GDM1 (cell line): ENCODE data around the gene RBPJL.

Experiments
- DNase-seq: peaks from one replicate; lab custom pipeline; 2025; lab: John Stamatoyannopoulos, UW

Gene RBPJL

DNA sequence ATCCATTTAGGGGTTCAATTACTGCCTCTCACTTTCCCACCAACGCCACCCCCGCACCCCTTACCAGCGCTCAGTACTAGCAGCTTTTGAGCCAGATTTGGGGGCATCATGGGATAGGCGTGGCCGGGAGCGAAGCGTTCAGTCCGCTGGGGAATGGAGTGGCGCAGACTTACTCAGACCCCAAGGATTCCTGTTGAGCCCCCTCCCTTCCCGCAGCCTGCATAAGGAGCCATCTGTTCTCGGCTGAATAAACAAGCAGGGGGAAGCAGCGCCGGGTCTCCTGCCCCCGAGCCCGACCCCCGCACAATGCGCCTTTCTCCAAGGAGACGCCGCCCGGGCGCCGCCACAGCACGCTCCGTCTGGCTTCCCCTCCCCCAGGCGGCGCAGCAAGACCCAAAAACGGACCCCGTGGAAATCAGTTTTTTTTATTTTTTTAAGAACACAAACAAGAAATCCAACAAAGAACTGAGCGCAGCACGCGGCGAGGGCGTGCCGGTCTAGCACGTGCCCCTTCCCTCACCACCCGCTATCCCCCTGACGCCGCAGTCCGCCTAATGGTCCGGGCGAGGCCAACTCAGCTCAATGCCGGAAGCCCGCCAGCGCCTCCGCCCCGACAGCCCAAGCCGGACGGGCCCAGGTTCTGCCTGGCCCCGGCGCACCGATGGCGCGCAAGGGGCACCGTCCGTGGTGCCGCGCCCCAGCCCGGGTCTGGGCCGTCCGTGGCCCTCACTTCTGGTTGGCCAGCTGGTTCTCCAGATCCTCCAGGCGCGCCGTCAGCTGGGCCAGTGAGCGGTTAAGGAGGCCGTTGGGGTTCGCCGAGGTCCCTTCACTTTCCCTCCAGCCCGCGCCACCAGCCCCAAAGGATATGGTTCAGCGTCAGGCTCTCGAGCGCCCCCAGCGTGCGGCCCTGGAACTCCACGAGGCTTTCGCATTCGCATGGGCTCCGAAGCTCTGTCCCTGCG, 13.3 kb upstream of the RBPJL start:
- peak; percentile 25 for DNase-seq

DNA sequence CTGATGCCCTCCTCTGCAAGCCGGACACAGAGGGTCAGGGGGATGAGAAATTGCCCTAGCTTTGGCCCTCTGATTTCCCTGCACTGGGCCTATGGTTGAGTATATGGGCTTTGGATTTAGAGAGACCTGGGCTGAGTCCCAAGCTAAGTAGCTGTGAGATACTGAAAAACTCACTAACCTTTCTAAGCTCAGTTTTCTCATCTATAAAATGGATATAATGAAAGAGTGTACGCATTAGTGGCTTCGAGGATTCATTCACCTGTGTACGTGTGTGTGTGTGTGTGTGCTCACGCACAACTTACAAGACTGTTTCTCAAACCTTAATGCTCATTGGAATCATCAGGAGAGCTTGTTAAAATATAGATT, 12.7 kb upstream of the RBPJL start:
- no peak for DNase-seq

DNA sequence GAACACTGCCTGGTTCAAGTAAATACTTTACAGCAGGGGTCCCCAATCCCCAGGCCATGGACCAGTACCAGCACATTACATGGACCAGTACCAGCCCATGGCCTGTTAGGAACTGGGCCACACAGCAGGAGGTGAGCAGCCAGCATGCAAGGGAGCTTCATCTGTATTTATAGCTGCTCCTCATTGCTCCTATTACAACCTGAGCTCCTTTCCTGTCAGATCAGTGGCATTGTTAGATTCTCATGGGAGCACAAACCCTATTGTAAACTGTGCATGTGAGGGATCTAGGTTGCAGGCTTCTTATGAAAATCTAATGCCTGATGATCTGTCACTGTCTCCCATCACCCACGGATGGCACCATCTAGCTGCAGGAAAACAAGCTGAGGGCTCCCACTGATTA, 12.0 kb upstream of the RBPJL start:
- no peak for DNase-seq

DNA sequence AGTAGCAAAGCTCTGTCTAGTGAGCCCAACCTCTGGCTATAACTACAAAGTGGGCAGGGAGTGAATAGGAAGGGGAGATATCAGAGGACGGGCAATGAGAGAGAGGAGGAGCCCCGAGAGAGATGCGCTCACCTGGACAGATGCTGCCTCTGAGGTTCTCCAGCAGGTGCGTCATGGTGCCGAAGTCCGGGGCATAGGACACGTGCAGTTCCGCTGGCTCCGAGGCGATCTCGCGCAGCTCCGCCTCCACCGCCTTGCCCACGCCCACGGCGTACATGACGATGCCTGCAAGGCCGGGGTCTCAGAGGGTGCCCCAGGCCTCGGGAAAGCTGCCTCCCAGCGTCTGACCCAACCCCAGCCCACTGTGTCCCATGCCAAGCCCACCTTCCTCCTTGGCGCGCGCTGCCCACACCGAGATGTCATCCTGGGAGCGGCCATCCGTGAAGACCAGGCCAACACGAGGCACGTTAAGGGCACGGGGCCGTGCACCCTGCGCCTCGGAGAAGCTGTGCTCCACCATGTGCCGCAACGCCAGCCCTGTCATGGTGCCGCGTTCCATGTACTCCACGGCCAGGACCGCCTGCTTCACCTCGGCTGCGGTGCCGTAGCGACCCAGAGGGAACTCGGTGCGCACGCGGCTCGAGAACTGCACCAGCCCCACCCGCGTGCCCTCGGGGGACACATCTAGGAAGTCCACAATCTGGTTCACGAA, 8.7 kb upstream of the RBPJL start:
- DNase-seq, result no peak

DNA sequence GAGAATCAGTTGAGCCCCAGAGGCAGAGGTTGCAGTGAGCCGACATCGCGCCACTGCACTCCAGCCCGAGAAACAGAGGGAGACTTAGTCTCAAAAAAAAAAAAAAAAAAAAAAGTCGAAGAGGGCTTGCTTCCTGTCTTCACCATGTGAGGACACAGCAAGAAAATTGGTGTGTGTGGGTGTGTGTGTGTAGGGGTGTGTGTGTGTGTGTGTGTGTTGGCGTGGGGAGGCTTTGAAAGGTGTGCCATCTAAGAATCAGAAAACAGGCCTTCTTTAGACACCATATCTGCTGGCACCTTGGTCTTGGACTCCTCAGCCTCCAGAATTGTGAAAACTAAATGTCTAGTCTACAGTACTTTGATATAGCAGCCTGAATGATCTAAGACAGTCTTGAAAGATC, 6.9 kb upstream of the RBPJL start:
- DNase-seq, result no peak

DNA sequence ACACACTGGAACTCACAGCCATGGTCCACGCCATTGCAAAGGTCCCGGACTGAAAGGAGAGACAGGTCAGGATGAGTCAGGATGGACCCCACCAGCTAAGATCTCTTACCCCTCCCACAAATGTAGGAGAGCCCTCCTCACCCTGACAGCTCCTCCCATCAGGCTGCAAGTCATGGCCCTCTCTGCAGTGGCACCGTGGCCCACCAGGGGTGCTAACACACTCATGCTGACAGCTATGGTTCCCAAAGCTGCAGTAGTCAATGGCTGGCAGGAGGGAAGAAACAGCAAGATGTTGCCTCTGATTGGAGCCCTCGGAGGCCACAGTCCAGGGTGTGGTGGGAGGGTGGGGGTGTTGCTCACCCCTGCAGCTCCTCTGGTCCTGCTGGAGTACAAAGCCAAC, 5.7 kb upstream of the RBPJL start:
- DNase-seq, result no peak

DNA sequence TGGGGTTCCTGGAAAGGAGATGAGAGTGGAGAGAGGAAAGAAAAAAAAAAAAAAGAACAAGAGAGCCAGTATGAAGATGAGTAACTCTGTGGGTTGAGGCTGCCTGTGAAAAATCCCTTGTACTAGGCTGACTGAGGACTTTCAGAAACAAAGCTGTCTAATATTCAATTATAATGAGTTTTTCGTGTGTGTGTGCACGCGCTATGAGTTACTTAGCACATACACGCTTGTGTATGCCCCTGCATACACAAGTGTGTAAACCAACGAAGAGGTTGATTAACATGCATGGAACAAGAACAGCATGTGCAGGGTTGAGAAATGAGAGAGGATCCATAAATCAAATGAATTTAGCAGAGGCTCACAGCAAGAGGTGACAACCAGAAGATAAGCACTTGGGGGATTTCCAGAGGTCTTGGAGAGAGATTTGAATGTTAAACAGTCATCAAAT, 4.8 kb upstream of the RBPJL start:
- DNase-seq, result no peak

DNA sequence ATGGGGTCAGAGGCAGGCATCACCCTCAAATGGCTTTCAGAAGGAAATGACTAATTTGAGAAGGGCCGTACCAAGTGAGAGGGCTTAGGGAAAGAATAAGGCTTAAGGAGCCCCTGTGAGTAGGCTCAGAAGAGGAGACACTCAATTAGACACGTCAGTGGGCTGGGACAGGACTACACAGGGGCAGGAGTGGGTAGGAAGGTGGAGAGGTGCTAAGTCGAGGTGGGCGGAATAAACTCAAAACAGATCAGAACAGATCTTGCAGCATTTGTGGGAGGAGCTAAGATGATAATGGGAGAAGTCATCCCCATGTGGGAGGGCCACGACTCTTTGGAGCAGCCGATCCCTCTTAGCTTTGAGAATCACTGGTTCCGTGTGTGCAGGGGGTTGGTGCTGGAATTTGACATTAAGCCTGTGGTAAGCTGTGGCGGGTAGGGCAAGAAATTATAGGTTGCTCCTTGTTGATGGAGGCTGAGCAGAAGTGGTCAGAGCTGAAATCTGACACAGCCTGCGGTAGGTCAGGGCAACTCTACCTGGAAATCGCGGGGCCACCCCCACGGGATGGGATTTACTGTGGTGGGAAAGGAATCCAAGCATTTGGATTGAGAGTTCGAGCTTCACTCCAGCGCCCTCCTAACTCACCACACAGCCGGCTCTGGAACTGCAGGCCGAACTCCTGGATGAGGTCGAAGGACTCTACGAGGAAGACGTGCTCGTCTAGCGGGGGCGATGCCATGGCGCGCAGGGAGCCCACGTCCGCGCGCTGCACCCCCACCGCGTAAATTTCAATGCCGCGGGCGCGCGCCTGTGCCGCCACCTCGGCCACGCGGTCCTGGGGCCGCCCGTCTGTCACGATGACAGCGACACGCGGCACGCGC, 2.8 kb upstream of the RBPJL start:
- DNase-seq, result no peak

DNA sequence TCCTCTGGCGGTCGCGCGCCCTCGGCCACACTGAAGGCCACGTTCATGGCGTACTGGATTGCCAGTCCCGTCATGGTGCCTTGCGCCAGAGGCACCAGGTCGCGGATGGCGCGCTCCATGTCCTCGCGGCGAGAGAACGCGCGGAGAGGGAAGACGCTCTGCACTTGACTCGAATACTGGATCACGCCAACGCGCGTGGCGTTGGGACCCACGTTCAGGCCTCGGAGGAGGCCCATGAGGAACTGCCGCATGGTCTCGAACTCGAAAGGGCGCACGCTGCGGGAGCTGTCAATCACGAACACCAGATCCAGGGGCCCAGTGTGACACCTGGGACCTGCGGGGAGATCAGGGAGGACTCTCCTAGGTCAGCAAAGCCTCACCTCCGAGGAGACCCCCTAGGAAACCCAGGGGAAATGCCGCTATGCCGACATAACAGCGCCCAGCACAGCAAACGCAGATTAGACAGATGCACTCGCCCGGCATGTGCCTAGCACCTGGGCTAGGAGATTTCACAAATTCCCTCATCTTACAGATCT, 2.1 kb upstream of the RBPJL start:
- no peak for DNase-seq

DNA sequence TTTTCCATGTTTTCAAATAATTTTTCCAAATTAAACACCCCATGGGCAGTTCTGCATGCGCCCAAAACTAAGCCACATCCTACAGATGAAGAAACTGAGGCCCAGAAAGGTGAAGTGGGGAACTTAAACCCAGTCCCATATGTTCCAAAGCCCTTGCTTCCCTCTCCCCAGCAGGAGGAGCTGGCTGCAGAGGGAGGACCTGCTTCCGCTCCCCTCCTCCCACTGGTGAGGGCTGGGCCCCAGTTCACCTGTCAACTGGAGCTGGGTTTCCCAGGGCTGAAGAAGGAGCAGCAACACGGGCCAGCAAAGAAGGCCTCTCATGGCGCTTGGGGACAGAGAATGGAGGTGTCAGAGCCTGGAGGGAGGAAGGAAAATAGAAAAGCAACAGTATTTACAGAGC, 1.4 kb upstream of the RBPJL start:
- DNase-seq, result no peak

DNA sequence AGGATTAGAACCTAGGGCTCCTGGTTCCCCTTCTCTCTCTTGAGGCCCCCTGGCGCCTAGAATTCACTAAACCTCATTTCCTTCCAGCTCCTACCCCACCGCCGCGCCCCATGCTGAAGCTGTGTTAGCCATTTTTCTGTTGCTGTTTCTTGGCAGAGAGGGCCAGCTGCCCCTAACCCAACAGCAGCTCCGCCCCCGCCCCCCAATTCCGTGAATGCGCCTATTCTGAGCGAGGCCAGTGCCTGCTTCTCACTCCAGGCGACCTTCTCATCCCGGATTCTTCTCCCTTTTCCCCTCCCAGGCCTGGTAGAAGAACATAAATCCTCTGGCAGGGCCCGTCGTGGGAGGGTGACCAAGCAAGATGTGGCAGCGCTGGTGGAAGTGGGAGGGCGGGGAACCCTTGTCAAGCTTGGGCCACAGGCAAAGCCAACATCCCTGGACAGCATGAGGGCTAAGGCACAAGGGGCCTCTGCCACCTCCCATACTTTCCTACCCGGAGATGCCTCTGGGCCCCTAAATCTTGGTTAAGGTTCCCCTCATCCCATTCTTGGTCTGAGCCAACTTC, 518 bp downstream of the RBPJL start:
- DNase-seq, result no peak

DNA sequence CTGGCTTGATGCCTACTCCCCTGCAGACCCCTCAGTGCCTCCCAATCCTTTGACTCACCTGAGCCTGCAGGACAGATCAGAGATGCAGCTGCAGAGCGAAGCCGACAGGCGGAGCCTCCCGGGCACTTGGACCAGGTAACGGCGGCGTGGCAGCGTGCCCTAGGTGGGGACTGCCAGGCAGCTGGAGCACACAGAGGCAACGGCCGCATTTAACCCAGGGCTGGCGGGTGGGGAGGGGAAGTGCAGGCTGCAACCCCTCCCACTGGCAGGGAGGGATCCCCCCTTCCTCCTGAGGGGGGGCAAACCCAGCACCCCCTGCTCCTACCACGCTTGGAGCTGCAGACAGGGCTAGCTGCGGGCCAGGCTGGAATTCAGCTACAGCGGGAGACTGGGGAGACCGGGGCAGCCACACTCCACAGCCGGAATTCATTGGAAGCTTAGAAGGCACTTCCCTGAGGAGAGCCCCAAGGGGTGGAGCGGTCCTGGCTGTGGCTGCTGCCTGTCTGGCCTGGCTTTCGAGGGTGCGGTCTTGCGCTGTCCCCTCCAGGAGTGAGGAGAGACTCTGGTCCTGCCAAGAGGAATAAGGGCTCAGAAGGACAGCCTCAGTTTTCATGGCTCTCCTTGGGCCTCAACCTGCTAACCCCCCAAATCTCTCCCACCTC, 1.6 kb downstream of the RBPJL start, which contains the start of gene MATN4:
MATN4 (minus strand) TSS at position 183 of the 662 bp plus-strand sequence. CDS start 2,717 bp downstream, outside the sequence.
- no peak for DNase-seq

DNA sequence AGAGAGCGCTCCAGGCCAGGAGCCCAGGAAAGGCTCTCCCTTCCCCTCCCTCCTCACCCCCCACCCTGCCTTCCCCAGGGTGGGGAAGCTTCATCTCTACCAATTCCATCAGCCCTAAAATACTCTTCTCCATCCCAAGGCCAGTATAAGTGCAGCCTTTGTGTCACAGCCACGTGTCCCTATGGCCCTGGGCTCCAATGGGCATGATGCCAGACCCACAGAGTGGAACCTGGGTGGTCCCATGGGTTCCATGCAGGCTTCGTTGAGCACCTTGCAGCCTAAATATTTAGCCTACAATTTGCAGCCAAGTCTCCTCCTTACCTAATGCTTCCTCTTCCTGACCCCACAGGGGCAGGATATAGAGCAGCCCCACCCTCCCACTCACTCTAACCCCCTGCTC, 2.4 kb downstream of the RBPJL start:
- DNase-seq, result no peak

DNA sequence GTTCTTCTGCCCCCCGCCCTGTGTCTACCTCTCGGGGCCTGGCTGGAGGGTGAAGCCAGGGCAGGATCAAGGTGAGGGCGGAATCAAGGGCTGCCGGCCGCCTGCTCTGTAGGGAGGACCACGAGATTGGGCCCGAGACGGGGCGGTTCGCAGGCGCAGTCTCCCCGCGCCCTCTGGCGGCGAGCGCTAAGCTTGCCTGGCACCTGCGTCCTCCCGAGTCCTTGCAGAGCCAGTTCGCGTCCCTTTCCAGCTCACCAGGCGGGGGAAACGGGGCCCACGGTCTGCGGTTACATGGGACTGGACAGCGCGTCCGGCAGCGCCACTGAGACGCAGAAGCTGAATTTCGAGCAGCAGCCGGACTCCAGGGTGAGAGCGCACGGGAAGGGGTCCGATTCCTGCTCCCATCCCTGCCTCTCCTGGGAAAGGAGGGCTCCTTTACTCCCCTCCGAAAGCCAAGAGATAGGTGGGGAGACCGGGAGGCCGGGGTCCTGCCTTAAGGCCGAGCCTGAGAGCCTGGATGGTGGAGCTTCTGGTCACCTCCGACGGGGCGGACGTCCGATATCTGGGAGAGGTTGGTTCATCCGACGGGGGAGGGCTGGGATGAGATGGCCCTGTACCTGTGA, 5.1 kb downstream of the RBPJL start:
- no peak for DNase-seq

DNA sequence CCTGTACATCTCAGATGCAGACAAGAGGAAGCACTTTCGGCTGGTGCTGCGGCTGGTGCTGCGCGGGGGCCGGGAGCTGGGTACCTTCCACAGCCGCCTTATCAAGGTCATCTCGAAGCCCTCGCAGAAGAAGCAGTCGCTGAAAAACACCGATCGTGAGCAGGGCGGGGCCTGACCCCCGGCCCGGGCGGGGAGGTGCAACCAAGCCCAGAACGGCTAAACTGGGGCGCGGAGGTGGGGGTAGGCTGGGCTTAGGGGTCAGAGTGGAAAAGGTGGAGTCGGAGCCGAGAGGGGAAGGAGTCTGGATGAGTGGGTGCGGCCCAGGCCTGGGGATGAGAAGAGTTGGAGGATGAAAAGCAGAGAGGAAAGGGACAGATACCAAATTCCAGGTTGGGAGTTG, 5.6 kb downstream of the RBPJL start:
- DNase-seq, result no peak

DNA sequence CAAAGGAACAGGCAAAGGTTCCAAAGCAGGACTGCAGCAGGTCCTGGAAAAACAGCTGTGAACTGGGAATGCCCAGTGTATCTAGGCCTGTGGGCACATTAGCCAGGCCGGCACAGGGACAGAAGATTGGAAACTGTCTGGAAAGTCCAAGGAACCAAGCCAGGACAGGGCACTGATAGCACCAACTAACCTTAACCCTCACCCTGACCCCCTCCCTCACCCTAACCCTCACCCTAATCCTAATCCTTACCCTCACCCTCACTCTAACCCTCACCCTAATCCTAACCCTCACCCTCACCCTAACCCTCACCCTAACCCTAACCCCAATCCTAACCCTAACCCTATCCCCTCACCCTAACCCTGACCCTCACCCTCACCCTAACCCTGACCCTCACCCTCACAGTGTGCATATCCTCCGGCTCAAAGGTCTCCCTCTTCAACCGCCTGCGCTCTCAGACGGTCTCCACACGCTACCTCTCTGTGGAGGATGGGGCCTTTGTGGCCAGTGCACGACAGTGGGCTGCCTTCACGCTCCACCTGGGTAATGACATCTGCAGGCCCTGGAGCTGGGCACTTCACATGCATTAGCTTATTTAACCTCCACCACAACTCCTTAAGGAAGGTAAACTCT, 6.5 kb downstream of the RBPJL start:
- no peak for DNase-seq

DNA sequence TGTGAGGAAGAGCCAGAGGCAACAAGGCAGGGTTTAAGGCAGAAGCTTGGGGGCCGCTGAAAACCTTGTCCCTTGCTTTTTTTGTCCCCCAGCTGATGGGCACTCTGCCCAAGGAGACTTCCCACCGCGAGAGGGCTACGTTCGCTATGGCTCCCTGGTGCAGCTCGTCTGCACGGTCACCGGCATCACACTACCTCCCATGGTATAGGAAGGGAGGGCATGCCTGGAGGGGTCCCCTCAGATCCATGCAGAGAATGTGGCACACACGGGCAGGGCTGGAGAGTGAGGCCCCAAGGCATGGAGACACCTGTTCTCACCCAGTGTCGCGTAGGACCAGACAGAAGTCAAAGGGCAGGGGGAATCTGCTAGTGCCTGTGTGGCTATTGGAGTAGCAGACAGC, 7.3 kb downstream of the RBPJL start:
- DNase-seq, result no peak

DNA sequence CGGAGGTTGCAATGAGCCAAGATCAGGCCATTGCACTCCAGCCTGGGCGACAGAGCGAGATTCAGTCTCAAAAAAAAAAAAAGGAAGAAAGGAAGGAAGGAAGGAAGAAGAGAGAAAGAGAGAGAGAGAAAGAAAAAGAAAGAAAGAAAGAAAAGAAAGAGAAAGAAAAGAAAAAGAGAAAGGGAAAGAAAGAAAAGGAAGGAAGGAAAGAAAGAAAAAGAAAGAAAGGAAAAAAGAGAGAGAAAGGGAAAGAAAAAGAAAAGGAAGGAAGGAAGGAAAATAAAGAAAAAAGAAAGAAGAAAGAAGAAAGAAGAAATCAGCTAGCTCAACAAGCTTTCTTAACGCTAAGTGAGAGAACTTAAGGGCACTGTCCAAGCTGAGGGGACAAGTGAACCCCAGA, 9.0 kb downstream of the RBPJL start:
- no peak for DNase-seq

DNA sequence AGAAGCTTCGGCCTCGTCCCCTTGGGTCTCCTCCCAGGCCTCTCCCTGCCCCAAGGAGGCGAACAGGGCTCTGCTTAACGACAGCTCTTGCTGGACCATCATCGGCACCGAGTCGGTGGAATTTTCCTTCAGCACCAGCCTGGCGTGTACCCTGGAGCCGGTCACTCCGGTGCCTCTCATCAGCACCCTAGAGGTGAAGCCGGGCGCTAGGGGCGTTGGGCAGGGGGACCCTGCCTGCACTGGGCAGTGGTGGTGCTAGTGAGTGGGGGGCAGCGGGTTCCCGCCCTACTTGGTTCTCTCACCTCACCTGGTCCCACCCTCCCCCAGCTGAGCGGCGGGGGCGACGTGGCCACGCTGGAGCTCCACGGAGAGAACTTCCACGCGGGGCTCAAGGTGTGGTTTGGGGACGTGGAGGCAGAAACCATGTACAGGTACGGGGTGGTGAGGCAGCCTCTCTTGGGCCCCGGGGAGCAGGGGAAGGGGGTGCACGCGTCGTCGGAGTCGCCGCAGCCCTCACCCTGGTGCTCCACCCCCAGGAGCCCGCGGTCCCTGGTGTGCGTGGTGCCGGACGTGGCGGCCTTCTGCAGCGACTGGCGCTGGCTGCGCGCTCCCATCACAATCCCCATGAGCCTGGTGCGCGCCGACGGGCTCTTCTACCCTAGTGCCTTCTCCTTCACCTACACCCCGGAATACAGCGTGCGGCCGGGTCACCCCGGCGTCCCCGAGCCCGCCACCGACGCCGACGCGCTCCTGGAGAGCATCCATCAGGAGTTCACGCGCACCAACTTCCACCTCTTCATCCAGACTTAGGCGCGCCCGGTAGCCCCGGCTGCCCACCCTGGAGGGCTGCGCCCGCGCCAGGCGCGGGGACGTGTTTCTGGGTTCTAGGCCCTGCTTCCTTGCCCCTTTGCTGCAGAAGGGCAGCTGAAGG, 9.8 kb downstream of the RBPJL start:
- no peak for DNase-seq
